Measurements from ENCODE around the gene PLEKHO2. TPM values are rescaled to one million over a fixed set of nuclear protein-coding genes. Genes with fewer than 3 reads are reported as not detected.

Gene PLEKHO2
- total and polyA plus RNA-seq, 10 of the 15 experiments (the other 5 are each of a cell fraction or from before 2014, with no cell fraction given): 1.4 to 25.6 (median 20.5) TPM

DNA sequence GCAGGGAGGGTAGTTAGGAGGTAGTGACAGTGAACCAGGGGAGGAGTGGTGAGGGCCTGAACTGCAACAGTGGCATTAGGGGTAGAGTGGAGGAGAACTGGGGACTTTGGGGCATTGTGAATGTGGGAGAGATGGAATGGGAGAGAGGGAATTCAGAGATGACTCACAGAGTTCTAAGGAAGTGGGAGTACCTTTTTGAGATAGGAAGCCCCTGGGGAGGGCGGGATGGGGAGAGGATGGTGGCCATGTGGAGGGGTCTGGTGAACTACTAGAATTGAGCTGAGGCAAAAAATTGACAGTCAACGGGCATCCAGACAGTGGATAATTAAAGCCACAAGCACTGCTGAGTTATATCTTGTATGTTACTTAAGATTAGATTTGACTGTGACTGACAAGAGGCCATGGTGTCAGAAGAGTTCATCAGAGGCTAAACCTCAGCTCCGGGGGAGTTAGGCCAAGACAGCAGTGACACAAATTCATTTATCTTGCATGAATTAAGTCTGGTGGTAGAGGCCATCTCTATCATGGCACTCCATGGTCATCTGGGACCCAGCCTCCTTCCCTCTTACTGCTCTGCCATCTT, 34.0 kb downstream of the PLEKHO2 start:
- H2AFZ ChIP-seq (ENCODE audit: control insufficient read depth, low read depth, low read length): no peak overlapping the region
- no peak overlapping the region for H3K27ac ChIP-seq (ENCODE audit: control insufficient read depth, insufficient read depth)
- H4K20me1 ChIP-seq (ENCODE audit: control insufficient read depth, insufficient read depth): no peaks in the 10 kb centered on the region
- H3K36me3 ChIP-seq (ENCODE audit: control insufficient read depth in 2 of 2, insufficient read depth in 2 of 2, low read length in 1 of 2): no peaks in the 10 kb centered on the region
- H3K79me2 ChIP-seq (ENCODE audit: control insufficient read depth, insufficient read depth, low read length): no peaks in the 10 kb centered on the region
- ATAC-seq (no peak), FAIRE-seq (no peak), DNase-seq (ENCODE audit: low read depth, low spot score) (no peak)
- ChIA-PET RAD21 (ENCODE audit: unreplicated experiment) (interaction anchor here (0.5 to 1.9 kb wide), 4 partner anchors 8 to 31 kb away, joined by 3 to 10 read pairs (median 3); no protein-coding TSS in a partner anchor), CTCF (interaction anchor here (1.2 to 3.1 kb wide), 3 partner anchors 14 to 66 kb away, joined by 3 to 12 read pairs (median 4); no protein-coding TSS in a partner anchor), SMC1A (ENCODE audit: uncharacterized antibody, unreplicated experiment) (interaction anchor here (0.6 to 0.8 kb wide), 3 partner anchors 17 to 289 kb away, joined by 3 to 6 read pairs (median 5); no protein-coding TSS in a partner anchor), POLR2A (interaction anchor here (0.5 to 1.5 kb wide), 4 partner anchors 8 to 27 kb away, joined by 3 to 6 read pairs (median 4); no protein-coding TSS in a partner anchor)
- peaks cover 20% of the 10 kb centered on the region for H3K4me1 ChIP-seq (ENCODE audit: control insufficient read depth, insufficient read depth, low read length)
- no peak for TF ChIP-seq RFX5 (IDR thresholded peaks at IDR 0.05; ENCODE audit: low read depth, low read length)
- no peak for TF ChIP-seq NFXL1 (IDR thresholded peaks at IDR 0.05; ENCODE audit: borderline replicate concordance)
- TF ChIP-seq, protein P1, sequence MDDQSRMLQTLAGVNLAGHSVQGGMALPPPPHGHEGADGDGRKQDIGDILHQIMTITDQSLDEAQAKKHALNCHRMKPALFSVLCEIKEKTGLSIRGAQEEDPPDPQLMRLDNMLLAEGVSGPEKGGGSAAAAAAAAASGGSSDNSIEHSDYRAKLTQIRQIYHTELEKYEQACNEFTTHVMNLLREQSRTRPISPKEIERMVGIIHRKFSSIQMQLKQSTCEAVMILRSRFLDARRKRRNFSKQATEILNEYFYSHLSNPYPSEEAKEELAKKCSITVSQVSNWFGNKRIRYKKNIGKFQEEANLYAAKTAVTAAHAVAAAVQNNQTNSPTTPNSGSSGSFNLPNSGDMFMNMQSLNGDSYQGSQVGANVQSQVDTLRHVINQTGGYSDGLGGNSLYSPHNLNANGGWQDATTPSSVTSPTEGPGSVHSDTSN (IDR thresholded peaks at IDR 0.05; ENCODE audit: insufficient replicate concordance, low read depth, low read length): no peak
- H3K9ac ChIP-seq (ENCODE audit: control insufficient read depth, insufficient read depth, low read length): no peak overlapping the region
- intact Hi-C loops (cut with micrococcal nuclease; ENCODE audit: unreplicated experiment) (no loop called here), in situ Hi-C loops (cut with MboI) (loop anchor here (25.0 kb wide), 1 partner anchor 1388 kb away; no protein-coding TSS in a partner anchor)
- no peaks in the 10 kb centered on the region for H3K27me3 ChIP-seq (replicated peaks in 1 of 2; ENCODE audit: control insufficient read depth in 2 of 2, insufficient read depth in 2 of 2, low read length in 1 of 2)
- WGBS (ENCODE audit: insufficient coverage, insufficient replicate concordance, low lambda C conversion rate, missing lambda C conversion rate): 47% methylated on average over 3 of the region's 3 CpGs
- no TSS peak for BruUV-seq (replicated peaks)
- H3K4me2 ChIP-seq (ENCODE audit: control insufficient read depth, insufficient read depth): no peak overlapping the region
- H3K9me3 ChIP-seq (replicated peaks; ENCODE audit: control insufficient read depth, insufficient read depth, low read length): no peaks in the 10 kb centered on the region
- H3K4me3 ChIP-seq: no peak overlapping the region

DNA sequence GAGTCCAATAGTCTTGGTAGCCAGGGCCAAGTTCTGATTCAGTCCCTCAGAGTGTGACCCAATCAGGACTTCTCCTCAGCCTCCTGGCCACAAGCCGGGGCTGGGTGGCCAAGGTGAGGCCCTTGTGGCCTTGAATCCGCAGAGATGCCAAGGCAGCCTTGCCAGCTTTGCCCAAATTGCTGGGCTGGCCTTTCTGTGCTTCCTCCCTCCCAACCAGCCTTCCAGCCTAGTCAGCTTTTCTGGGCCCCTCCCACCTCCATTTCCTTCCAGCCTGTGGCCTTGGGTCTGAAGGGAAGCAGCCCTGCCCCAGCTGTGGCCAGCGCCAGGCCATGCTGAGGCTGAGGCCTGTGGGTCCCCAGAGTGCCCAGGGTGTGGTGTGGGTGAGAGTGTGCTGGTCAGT, 35.7 kb downstream of the PLEKHO2 start:
- WGBS (ENCODE audit: insufficient coverage, insufficient replicate concordance, low lambda C conversion rate, missing lambda C conversion rate): 61% methylated on average over 3 of the region's 3 CpGs
- H2AFZ ChIP-seq (ENCODE audit: control insufficient read depth, low read depth, low read length): no peak overlapping the region
- DNase-seq (ENCODE audit: low read depth, low spot score) (no peak), ATAC-seq (no peak; the same call in 2 of the 3 replicates), FAIRE-seq (no peak)
- H3K36me3 ChIP-seq (ENCODE audit: control insufficient read depth in 2 of 2, insufficient read depth in 2 of 2, low read length in 1 of 2): no peaks in the 10 kb centered on the region
- CTCF ChIA-PET: interaction anchor here (0.8 to 0.9 kb wide), 2 partner anchors 12 to 21 kb away, joined by 3 read pairs; no protein-coding TSS in a partner anchor
- TF ChIP-seq ZBED1 (IDR thresholded peaks at IDR 0.05; ENCODE audit: borderline replicate concordance): no peak
- H3K4me1 ChIP-seq (ENCODE audit: control insufficient read depth, insufficient read depth, low read length): peaks cover 23% of the 10 kb centered on the region
- no peaks in the 10 kb centered on the region for H3K79me2 ChIP-seq (ENCODE audit: control insufficient read depth, insufficient read depth, low read length)
- no peaks in the 10 kb centered on the region for H4K20me1 ChIP-seq (ENCODE audit: control insufficient read depth, insufficient read depth)
- H3K4me3 ChIP-seq: no peak overlapping the region
- in situ Hi-C loops (cut with MboI): loop anchor here (25.0 kb wide), 1 partner anchor 1390 kb away; no protein-coding TSS in a partner anchor
- H3K4me2 ChIP-seq (ENCODE audit: control insufficient read depth, insufficient read depth): no peak overlapping the region
- BruUV-seq (replicated peaks): no TSS peak
- intact Hi-C loops (cut with micrococcal nuclease; ENCODE audit: unreplicated experiment): no loop called here
- SMC1A ChIA-PET (ENCODE audit: uncharacterized antibody, unreplicated experiment): interaction anchor here (1.5 to 3.1 kb wide), 2 partner anchors 11 to 15 kb away, joined by 5 to 9 read pairs; no protein-coding TSS in a partner anchor
- POLR2A ChIA-PET: interaction anchor here (1.1 to 1.5 kb wide), 2 partner anchors 10 to 22 kb away, joined by 3 to 4 read pairs; no protein-coding TSS in a partner anchor
- no peak overlapping the region for H3K27ac ChIP-seq (ENCODE audit: control insufficient read depth, insufficient read depth)
- no peaks in the 10 kb centered on the region for H3K9me3 ChIP-seq (replicated peaks; ENCODE audit: control insufficient read depth, insufficient read depth, low read length)
- no peaks in the 10 kb centered on the region for H3K27me3 ChIP-seq (replicated peaks in 1 of 2; ENCODE audit: control insufficient read depth in 2 of 2, insufficient read depth in 2 of 2, low read length in 1 of 2)
- RAD21 ChIA-PET (ENCODE audit: unreplicated experiment): interaction anchor here (1.7 to 1.8 kb wide), 2 partner anchors 16 to 18 kb away, joined by 5 to 8 read pairs; no protein-coding TSS in a partner anchor
- H3K9ac ChIP-seq (ENCODE audit: control insufficient read depth, insufficient read depth, low read length): no peak overlapping the region
